Right kidney (tissue), 1 donor: ENCODE data around the gene PLD1.
"Not testable (repeated sequence)": the region's sequence is repeated elsewhere in the genome, so short reads cannot be mapped to it uniquely, and the experiment has no call there.

Source experiments
- DNase-seq: peaks from one replicate; pipeline ENCODE4 v3.0.0-alpha.2; 2016

The PLD1 gene

DNA sequence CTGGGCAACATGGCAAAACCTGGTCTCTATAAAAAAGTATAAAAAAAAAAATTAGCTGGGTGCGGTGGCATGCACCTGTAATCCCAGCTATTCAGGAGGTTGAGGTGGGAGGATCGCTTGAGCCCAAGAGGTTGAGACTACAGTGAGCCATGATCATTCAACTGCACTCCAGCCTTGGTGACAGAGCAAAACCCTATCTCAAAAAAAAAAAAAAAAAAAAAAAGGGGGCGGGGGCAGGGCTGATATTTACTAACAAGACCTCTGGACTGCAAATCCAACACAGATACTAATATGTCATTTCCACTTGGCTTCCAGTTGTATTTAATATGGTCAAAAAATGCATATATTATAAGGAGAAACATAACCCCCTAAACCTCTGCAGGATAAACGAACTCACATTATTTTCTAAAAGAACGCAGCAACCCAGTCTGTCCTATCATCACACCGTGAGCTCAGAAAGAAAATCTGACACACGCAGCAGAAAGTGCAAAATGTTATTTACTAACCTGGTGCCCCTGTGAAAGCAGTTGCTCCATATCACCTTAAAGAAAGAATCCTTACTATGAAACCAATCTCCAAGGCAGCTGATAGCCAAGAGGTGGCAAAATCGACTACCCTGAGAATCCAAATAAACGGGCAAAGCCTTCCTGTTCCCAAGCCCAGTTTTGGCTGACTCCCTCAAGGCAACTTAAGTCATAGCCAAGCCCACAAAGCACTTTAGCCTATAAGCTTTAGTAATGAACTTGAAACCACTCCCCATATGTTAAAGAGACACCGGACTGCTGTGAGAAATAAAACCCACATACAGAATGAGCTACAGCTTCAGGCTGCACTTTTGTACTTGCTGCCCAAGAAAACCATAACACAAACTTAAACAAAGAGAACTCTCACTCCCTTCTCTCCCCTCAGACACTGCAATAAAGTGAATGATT lies 39.3 kb downstream of the PLD1 start:
- DNase-seq: peak; percentile 64

DNA sequence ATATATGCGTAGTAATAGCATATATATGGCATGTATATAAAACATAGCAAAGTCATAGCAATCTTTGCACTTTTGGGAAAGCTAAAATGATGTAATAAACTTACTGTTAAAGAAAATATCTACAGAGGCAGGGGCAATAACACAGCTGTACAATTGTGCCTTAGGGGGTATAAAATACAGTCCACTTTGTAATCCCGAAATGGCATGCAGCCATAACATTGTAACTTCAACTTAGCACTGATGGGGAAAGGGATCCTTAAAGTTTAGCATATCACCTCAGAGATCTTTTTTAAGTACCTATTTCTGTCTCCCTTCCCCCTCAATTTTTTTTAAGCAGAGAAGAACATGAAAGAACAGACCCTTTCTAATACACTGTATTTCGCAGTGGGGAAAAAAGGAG lies 40.8 kb downstream of the PLD1 start:
- DNase-seq: no peak

DNA sequence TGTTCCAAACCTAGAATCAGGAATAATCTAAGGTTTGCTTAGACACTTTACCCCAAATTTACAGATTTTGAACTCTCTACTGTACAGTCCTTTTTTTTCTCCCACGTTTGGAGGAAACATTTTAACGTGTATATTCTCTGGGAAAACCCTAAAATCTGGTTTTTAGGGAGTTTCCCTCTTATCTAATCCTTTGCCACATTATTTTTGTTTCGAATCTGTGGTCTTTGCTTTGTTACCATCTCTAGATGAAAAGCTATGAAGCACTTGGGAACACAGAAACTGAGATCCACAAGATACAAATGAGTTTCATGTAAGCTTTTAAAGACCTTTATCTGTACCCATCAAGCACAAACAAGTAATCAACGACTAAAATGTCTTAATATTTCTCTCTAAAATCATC lies 41.3 kb downstream of the PLD1 start:
- DNase-seq: no peak

DNA sequence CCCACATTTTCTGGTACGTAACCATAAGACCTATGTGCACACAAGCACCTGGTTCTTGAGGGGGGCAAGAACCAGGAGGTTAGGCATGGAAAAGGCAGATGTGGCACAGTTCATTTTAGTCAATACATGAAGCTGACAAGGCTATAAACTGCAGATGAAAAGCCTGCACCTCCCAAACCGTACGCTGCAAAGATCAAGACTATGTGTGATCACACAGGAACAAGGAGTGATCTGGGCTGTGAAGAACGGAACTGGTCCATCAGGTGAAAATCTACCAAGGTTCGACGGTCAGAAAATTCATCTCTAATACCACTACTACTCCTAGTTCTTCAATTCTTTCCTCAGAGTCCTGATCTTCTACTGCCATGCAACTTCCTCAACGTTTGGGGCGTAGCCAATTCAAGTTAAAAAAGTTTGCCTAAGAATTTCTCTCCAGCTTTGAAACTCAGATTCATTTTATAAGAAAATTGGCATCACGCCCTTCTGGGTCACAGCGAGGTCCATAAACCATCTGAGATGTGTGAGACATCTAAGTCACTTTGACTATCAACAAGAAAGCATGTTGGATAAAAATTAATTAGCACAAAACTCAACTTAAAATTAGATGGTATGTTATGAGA lies 41.9 kb downstream of the PLD1 start:
- no peak for DNase-seq

DNA sequence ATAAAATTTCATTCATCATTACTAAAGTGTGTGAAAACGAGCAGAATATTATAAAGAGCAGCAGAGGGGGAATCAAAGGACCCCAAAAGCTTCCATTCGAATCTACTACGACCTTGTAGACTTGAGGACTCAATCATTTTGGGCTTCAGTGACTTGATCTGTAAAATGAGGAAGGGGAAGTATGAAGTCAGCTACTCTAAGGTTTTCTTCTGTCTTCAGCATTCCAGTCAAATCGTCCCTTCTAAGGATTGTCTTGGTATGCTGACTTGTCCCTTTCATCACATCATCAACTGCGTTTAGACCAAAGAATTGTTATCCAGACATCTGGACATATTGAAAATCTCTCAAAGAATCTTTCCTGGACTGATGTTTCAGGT lies 44.8 kb downstream of the PLD1 start:
- DNase-seq: no peak

DNA sequence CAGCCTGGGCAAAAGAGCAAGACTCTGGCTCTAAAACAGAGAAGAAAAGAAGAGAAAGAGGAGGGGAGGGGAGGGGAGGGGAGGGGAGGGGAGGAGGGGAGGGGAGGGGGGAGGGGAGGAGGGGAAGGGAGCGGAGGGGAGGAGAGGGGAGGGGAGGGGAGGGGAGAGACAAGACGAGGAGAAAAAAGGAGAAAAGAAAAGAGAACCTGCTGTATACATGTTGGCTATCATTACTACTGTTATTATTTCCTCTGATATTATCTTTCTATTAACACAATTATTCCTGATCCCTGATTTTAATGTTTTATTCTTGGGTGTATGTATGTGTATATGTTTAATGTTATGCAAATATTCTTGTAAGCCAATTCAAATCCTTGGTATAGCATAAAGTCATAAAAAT lies 46.9 kb downstream of the PLD1 start:
- no peak for DNase-seq

DNA sequence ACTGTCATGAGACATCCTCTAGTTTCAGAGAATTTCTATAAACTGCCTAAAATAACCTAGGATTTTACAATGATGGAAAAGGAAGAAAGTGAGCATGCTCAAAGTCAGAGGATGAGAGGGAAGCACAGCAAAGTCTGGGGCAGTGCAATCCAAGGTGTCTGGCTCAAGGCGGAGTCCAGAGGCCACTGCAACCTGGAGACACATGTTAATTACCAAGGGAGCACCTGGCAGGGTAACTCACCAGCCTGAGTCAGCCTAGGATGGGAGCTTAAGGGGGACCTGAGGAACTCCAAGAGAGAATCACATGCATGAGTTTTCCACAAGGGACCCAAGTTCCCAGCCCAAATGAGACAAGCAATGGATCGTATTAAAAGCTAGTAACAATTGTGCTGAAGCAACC lies 49.8 kb downstream of the PLD1 start:
- DNase-seq: no peak

DNA sequence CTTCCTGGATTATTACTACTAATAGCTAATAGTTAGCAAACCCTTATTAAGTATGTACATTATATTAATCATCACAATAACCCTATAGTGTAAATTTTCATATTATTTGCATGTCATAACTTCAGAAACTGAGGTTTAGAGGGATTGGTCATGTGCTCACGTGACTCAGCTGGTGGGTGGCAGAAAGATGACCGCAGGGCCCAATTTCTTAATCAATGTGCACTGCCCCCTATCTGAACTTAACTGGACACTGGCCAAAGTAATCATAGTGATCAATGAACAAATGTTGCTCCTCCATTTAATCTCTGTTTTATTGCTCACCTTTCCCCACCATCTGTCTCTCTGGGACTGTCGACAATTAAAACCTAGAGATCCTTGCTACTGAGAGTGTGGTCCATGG lies 52.2 kb downstream of the PLD1 start:
- DNase-seq: no peak

DNA sequence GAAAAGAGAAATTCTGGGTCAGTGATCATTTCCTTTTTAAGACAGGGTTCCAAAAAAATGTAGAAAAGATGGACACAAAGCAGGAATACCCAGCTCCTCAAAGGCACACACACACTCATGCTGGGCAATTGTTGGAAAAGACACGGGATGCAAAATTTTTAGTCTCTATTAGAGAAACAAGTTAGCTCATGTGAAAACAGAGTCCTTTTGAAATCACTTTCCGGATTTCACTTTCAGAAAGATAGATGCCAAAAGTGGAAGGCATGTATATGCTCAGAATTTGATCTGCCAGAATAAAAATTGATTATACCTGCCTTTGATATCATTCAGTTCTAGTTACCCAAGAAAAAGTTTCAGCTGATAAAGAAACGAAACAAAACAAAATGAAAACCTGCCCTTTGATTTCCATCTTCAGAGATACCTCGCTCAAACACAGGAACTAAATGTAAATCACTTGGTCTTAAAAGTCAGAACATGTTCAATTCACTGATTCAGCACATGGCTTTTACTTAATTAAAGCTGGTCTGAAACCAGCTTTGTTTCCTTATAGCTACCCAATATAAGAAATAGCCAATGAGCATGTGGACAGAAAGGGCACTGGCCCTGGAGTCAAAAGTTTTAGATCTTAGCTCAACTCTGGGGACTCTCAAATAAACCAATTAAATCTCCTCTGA lies 52.8 kb downstream of the PLD1 start:
- DNase-seq: no peak

DNA sequence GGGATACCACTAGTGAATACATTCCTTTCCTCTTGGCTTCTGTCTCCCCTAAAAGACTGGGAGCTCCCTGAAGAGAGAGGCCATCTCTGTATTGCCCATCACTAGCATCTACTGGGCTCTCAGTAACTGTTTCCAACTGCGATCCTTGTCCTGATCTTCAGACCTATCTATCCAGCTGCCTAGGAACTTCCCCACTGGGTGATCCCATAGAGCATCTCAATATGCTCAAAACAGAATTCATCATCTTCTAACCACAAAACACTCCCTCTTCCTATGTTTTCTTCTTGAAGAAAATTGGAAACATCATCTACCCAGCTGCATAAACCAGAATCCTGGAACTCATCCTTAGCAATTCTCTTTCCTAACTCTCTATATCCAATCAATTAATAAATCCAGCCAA lies 54.6 kb downstream of the PLD1 start:
- DNase-seq: no peak

DNA sequence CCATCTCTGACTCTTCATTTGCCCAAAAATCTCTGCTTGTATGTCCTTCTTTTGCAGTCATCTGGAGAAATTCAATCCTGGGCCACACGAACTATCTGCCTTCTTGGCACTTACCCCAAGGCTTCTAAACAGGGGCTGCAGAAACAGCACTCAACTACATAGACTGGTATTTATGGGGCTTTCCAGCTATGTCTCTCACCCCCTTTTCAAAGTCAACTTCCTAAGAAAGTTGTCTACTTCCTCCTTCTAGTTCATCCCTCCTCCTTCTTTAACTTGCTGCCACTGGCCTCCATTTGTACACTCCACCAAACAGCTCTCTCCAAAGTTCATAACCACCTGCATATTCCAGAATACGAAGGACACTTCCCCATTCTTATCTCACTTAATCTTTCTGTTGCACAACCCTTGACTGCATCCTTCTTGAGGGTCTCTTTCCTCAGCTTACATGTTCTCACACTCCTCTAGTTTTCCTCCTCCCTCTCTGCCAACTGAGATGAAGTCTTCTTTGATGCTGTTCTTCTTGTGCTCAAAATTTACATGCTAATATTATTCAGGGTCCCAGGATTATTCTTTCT lies 55.2 kb downstream of the PLD1 start:
- no peak for DNase-seq

DNA sequence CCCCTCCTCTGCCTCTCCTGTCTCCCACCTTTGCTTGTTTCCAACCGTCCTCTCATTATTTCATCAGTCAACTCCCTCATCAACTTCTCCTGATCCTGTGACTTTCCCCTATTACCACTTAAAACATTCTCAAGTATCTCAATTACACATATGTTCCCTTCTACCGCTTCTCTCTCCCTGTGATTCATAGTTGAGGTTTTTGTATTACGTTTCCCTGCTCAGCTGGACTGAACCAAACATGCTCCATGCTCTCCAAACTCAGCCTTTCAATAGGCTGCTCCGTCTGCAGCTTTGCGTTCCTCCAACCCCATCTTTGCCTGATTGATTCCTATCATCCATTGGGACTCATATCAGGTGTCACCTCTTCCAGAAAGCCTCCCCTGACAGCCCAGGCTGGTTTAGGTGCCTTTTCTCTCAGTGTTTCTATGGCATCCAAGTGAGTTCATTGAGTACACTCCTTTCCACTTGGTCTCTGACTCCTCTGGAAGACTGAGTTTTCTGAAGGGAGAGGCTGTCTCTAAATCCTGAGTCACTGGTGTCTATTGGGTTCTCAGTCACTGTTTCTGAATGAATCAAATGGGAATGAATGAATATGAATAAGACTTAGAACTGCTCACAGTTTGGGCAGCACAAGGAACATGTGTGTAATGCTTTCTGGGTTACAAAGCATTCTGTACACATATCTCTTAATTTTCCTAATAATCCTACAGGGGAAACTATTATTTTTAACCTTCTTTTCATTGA lies 56.4 kb downstream of the PLD1 start:
- no peak for DNase-seq

DNA sequence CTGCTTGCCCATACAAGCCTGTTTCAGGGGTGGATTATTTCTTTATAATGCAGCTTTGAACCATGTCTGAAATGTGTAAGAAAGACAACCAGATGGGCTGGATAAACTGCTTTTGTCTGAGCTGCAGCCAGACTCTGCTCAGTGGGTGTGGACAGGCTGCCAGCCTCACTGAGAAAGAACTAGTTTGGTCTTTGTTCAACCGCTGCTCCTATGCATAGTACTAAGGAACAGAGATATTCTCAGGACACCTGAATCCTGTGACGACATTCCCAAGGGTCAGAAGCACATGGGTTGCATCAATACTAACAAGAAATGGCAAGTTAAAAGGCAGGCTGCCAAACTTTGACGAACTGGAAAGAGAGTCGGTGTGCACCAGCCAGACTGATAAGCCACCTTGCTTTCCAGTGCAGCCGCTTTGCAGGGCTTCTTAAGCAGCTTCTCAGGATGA lies 57.2 kb downstream of the PLD1 start:
- DNase-seq: no peak

DNA sequence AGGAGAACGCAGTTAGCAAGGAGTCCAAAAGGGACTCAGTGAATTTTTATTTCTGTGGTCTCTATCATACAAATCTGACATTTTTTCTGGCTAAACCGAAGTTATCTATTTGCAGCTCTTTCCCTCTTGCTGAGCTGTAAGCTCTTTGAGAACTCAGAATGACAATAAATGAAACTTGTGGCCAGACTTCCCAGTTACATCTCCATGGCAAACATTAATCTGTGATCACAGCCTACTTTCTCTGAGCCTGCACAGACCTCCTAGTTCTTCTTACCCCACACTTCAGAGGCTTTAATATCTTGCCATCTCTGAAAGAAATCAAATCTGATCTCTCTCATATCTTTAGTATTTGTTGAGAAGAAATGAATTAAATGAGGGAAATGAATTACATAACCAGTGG lies 58.0 kb downstream of the PLD1 start:
- DNase-seq: no peak

DNA sequence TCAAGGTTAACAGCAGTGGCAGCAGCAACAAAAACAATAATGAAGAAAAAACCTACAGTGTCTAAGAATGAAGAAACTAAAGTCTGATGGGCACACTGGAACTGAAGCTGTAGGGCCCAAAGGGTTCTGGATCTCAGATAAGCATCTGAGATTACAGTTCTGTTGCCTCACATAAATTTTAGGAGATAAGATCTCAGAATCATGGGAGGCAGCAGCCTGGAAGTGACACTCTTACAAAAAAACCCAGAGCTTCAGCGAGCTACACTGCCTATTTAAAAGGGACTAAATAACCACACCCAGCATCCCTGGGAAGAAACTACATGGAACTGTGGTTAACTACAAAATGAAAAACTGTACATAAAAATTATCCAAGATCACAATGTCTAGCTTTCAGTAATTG lies 61.2 kb downstream of the PLD1 start:
- no peak for DNase-seq

DNA sequence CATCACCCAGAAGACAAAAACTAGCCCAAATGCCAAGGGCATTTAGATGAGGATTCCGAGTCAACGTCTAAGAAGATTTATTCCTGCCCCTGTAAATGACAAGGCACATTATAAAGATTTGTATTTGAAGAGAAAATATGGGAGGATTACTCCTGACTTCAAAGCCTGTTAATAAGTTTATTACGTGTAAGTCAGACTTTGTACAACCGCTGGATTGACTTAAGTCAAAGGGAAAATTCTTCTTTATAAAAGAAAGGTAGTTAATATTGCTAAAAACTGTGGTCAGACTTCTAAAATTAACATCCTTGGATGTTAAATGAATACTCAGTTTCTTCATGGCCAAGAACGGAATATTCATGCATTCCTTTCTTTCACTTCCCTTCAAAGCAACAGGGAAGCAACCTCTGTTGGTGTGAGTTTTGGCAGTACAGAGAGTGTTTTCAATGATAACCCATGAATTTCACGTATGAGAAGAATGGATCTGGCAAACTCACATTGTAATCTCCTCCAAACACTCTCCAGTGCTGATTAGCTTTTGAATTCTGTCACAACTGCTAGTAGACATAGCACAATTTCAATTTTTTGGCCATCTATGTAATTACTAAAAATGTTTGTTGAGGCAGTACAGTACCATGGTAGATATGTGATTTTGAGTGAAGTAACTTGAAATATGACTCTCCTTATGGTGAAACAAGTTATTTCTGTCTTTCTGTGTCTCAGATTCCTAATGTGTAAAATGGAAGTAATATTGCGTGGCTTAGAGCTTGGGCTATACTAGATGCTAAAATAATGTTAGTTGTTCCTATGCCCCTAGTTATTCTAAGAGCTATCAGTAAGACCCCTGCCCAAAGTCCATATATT lies 62.0 kb downstream of the PLD1 start:
- DNase-seq: no peak

DNA sequence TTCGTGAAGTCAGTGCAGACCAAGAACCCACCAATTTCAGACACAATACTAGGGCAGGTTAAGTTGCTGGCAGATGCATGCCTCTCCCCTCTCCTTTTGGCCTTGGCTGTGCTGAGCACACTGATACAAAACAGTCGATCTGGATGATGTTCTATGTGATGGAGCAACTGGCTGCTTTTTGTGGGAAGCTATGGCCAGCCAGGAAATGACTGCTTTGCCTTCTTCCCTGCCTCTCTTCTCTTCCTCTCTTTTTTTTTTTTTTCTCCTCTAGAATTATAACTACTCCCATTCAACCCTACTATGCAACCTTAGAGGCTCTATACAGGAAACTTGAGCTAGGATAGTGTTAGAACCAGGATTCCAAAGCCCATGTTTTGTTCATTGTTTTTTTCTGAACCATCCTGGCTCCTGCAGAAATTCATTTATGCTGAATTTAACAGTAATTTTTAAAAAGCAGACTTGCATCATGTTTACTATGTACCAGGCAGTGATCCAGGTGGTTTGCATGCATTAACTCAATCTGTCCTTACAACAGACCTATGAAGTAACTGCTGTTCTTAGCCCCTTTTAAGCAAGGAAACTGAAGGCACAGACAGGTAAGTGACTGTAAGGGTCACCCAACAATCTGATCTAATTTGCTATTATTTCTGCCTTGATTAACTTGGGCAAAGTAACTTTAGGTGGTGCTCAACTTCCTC lies 62.9 kb downstream of the PLD1 start:
- no peak for DNase-seq

DNA sequence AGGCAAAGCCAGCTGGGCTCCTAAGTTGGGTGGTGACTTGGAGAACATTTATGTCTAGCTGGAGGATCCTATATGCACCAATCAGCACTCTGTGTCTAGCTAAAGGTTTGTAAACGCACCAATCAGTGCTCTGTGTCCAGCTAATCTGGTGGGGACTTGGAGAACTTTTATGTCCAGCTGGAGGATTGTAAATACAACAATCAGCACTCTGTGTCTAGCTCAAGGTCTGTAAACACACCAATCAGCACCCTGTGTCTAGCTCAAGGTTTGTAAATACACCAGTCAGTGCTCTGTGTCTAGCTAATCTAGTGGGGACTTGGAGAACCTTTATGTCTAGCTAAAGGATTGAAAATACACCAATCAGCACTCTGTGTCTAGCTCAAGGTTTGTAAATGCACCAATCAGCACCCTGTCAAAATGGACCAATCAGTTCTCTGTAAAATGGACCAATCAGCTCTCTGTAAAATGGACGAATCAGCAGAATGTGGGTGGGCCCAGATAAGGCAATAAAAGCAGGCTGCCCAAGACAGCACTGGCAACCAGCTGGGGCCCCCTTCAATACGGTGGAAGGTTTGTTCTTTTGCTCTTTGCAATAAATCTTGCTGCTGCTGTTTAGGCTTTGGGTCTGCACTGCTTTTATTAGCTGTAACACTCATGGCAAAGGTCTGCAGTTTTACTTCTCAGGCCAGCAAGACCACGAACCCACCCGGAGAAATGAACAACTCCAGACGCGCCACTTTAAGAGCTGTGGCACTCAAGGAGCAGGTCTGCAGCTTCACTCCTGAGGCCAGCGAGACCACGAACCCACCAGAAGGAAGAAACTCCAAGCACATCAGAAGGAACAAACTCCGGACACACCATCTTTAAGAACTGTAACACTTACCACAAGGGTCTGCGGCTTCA lies 63.7 kb downstream of the PLD1 start:
- DNase-seq: not testable (repeated sequence)

DNA sequence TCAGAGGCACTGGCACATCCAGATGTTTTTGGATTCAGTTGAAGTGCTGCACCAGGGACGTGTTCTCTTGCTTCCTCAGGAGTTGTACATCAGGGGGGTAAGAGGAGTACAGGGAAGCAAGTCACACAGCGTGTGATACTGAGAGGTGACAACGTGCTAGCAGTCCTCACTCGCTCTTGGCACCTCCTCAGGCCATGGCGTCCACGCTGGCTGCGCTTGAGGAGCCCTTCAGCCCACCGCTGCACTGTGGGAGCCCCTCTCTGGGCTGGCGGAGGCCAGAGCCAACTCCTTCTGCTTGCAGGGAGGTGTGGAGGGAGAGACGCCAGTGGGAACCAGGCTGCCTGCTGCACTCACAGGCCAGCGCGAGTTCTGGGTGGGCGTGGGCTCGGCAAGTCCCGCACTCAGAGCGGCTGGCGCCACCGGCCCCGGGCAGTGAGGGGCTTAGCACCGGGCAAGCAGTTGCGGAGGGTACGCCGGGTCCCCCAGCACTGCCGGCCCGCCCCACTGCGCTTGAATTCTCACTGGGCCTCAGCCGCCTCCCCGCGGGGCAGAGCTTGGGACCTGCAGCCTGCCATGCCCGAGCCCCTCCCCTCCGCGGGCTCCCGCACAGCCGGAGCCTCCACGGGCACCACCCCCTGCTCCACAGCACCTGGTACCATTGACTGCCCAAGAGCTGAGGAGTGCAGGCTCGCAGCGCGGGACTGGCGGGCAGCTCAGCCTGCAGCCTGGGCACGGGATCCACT lies 64.5 kb downstream of the PLD1 start:
- DNase-seq: no peak
